Muscle of leg (tissue), 11 donors: ENCODE measurements around the gene LRRC38. TPM values are rescaled to one million over a fixed set of nuclear protein-coding genes. Genes with fewer than 3 reads are reported as not detected.
A peak's percentile ranks its signal among the peaks of the same experiment; 100 is the strongest.

Experiments used
- DNase-seq: peaks from one replicate; pipeline ENCODE4 v3.0.0; 2013
- H3K27ac ChIP-seq: one replicate; pipeline ENCODE4 v1.5.1; 2013; ENCODE audit warnings: mild to moderate bottlenecking, low read length, control low read depth
- H3K27me3 ChIP-seq: one replicate; pipeline ENCODE4 v1.6.1; 2013; ENCODE audit warnings: low read length; ENCODE audit not compliant: control insufficient read depth, insufficient read depth
- H3K36me3 ChIP-seq: one replicate; pipeline ENCODE4 v1.6.1; 2013; ENCODE audit warnings: low read length; ENCODE audit not compliant: control insufficient read depth, insufficient read depth
- H3K4me1 ChIP-seq: one replicate; pipeline ENCODE4 v1.6.1; 2013; ENCODE audit warnings: low read length; ENCODE audit not compliant: control insufficient read depth, insufficient read depth
- H3K4me3 ChIP-seq: one replicate; pipeline ENCODE4 v1.5.1; 2013; ENCODE audit warnings: low read length, control low read depth
- H3K9me3 ChIP-seq: replicated peaks from 2 replicates; pipeline ENCODE4 v1.6.1; 2013; ENCODE audit warnings: low read depth, low read length; ENCODE audit not compliant: control insufficient read depth
- WGBS: methylation state at CpG from one replicate; pipeline ENCODE4 v1.1.5; 2013; ENCODE audit warnings: missing lambda C conversion rate; ENCODE audit not compliant: insufficient coverage; 5-methylcytosine and 5-hydroxymethylcytosine counted together
- polyA plus RNA-seq, 8 donors: library from polyadenylated mRNA; unstranded; fragments of 120-200 nt; gene quantifications; one replicate each; pipeline versions ENCODE4 v1.2.1 to v1.2.3, GENCODE V29; 2013; ENCODE audit warnings: inconsistent platforms in 1 of 8, low replicate concordance in 1 of 8; ENCODE audit not compliant: insufficient read length in 8 of 8, insufficient read depth in 1 of 8
- total RNA-seq: library from RNA; stranded (reverse); fragments of 120-200 nt; gene quantifications from one replicate; pipeline ENCODE4 v1.2.4, GENCODE V29; 2013

Gene LRRC38
- total and polyA plus RNA-seq, 9 donors, result 11.9 to 51.2 (median 29.3) TPM

DNA sequence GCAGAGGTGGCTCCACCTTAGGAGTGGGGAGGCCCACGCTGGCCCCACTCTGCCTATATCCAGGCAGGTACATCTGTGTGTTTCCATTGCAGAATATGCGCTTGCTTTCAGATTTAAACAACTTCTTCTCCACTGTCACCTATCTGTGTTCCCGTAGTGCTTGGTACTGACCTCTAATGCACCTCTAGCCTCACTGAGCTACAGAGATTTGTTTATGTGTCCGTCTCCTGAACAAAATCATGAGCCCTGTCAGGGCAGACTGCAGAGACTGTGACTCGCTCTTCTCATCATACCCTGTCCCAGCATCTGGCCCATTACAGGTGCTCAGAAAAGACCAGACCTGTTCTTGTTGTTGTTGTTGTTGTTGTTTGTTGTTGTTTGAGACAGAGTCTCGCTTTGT lies 14.5 kb upstream of the LRRC38 start:
- no peak for DNase-seq
- no peaks in the 10 kb centered on the region for H3K36me3 ChIP-seq
- H3K27ac ChIP-seq, result no peak overlapping the region
- H3K4me3 ChIP-seq, result no peak overlapping the region
- peaks cover 3% of the 10 kb centered on the region for H3K9me3 ChIP-seq
- no peaks in the 10 kb centered on the region for H3K4me1 ChIP-seq
- H3K27me3 ChIP-seq, result no peaks in the 10 kb centered on the region
- 74% methylated on average over 3 of the region's 6 CpGs for WGBS

DNA sequence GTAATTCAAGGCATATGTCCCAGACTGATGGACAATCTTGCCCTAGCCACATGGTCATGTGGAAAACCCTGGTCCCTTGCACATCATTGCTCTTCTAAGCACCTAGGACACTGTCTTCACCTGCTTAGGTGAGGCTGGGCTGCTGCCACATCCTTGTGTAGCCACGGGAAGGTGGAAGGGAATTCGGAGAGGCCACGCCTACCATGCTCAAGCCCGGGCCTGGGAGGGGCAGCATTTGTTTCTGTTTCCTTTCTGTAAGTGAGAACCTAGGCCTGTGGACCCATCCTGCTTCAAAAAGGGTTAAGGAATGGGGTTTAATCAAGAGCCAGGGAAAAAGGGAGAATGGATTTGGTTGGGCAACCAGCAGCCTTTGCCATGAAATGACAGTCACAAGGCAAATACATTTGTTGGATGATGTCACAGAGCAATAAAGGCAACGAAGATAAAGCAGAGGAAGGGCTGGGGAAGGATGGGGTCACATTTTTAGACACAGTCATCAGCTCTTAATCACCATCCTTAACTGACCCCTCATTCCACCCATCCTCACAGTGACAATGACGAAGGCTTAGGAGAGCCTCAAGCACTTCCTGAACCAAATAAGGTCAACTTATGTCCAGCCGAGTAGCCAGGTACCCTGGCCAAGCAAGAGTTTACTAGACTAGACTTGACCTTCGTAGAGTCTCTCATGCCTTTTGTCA lies 10.1 kb upstream of the LRRC38 start:
- DNase-seq, result no peak
- H3K27ac ChIP-seq, result no peak overlapping the region
- H3K4me1 ChIP-seq, result no peaks in the 10 kb centered on the region
- 45% methylated on average over 6 of the region's 8 CpGs for WGBS
- H3K36me3 ChIP-seq, result no peaks in the 10 kb centered on the region
- H3K4me3 ChIP-seq, result no peak overlapping the region
- peaks cover 6% of the 10 kb centered on the region for H3K9me3 ChIP-seq
- peaks cover 3% of the 10 kb centered on the region for H3K27me3 ChIP-seq

DNA sequence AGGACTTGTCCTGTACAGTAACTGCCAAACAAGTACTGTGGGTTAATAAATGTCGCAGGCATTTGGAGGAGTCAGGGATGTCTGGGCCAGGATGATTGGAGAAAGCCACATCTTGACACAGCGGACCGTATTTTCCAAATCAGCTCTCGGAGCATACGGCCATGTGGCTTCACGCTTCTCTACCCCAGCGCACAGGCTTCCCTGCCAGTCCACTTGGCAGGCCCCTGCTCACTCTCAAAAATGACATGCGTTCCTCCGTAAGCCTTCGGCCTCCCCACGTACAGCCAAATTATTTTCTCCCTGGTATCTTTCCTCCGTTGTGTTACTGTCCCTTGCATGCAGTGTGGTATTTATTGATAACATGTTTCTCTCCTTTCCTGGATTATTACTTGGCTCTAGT lies 7.2 kb upstream of the LRRC38 start:
- Histone ChIP-seq H3K9me3 (peaks cover 3% of the 10 kb centered on the region), H3K27me3 (peaks cover 17% of the 10 kb centered on the region), H3K4me3 (no peak overlapping the region), H3K36me3 (no peaks in the 10 kb centered on the region), H3K27ac (no peak overlapping the region), H3K4me1 (peaks cover 18% of the 10 kb centered on the region)
- WGBS, result 69% methylated on average over 6 of the region's 12 CpGs
- no peak for DNase-seq

DNA sequence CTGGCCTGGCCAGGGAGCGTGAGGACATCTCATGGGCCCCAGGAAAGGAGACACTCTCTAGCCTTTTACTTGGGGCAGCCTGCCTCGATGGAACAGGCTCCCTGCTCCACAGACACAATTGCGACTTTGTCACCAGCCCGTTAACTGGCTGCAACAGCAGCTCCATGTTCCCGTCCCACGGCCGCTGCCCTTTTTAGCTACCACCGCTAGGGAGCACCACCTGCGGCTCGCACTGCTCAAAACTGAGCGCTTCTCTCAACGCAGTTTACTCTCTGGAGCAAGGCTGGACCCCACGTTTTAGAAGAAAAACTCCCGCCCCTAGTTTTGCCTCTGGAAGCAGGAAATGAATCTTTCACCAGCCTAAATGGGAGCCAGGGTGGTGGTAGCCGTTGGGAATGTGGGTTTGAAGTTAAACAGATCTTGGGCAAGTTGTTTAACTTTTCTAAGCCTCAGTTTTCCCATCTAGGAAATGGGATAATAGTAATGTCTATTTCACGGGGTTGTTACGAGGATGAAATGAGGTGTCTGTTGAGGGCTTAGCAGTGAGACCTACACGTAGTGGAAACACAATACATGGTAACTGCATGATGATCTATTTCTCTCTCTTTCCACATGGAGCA lies 3.5 kb upstream of the LRRC38 start:
- peaks cover 42% of the 10 kb centered on the region for H3K4me1 ChIP-seq
- DNase-seq, result no peak
- H3K4me3 ChIP-seq, result no peak overlapping the region
- WGBS, result 5% methylated on average over 12 of the region's 18 CpGs
- H3K9me3 ChIP-seq, result peaks cover 3% of the 10 kb centered on the region
- H3K36me3 ChIP-seq, result no peaks in the 10 kb centered on the region
- peaks cover 46% of the 10 kb centered on the region for H3K27me3 ChIP-seq
- H3K27ac ChIP-seq, result no peak overlapping the region

DNA sequence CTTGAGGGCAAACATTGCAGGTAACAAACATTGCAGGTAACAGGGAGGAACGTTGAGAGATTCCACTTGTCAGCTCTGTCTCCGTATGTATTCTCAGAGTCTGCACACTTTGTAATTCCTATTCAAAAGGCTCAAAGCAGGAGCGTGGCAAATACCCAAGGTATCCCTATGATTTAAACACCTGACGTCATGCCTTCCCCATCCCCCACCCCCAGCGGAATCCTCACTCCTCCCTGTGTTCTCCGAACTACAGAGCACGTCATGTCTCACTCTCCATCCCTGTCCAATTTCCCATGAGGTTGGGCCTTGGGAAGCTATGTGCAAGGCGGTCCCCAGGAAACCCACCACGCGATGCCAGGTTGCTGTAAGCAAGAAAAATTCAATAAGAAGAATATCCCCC lies 2.8 kb upstream of the LRRC38 start:
- H3K27me3 ChIP-seq, result peaks cover 53% of the 10 kb centered on the region
- H3K4me3 ChIP-seq, result no peak overlapping the region
- peaks cover 42% of the 10 kb centered on the region for H3K4me1 ChIP-seq
- H3K27ac ChIP-seq, result no peak overlapping the region
- no peak for DNase-seq
- 28% methylated on average over 7 of the region's 10 CpGs for WGBS
- peaks cover 3% of the 10 kb centered on the region for H3K9me3 ChIP-seq
- no peaks in the 10 kb centered on the region for H3K36me3 ChIP-seq

DNA sequence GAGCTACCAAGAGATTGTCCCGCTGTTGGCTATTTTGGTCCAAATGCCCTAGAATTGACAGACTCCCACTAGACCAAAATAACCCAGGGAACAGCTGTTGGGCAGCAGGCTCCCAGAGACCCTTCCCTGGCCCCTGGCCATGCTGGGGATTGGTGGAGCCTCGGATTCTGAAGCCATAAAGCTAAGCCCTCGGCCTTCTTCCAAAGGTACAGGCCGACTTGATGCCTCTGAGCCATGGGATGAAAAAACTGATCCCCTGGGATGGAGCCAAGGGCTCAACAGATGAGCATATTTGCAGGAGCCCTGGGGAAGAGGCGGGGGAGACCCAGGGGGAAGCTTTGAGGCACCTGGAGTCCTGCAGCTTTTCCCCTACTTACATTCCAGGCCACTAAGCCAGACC lies 1.0 kb upstream of the LRRC38 start:
- H3K27ac ChIP-seq, result peak overlapping the region; percentile 77

DNA sequence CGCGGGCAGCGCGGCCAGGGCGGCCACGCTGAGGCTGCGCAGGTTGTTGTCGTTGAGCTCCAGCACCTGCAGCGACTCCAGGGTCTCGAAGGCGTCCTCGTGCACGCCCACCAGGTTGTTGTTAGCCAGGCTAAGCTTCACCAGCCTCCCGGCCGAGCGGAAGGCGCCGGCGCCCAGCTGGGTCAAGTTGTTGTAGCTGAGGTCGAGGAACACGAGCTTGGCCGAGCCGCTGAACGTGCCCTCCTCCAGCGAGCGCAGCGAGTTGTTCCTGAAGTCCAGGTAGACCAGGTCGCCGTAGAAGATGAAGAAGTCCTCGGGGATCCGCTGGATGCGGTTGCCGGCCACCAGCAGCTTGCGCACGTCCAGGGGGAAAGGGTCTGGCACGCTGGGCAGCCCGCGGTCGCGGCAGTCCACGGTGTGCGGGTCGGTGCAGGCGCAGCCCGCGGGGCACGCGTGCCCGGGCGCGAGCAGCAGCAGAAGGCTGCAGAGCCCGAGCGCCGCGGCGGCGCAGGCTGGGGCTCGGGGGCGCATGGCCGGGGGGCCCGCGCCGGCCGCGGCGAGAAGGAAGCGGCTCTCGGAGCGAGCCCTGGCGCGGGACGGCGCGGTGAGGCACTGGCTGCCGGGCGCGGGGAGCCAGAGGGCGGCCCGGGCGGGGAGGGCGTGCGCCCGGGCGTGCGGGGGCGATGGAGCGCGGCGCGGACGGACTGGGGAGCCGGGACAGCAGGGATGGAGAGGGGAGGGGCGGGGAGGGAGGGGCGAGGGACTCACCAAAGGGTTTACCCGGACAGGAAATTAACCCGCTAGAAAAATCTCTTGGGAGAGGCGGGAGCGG lies 524 bp downstream of the LRRC38 start:
- Histone ChIP-seq H3K9me3 (no peaks in the 10 kb centered on the region), H3K4me3 (peak overlapping the region; percentile 39), H3K36me3 (no peaks in the 10 kb centered on the region), H3K4me1 (peaks cover 45% of the 10 kb centered on the region), H3K27me3 (peaks cover 71% of the 10 kb centered on the region), H3K27ac (peak overlapping the region; percentile 77)
- DNase-seq, result no peak
- WGBS, result under 1% methylated on average over 96 of the region's 98 CpGs

More for the DNA sequence above, 1.0 kb upstream of the LRRC38 start:
- Histone ChIP-seq H3K4me3 (no peak overlapping the region), H3K4me1 (peaks cover 45% of the 10 kb centered on the region), H3K36me3 (no peaks in the 10 kb centered on the region), H3K9me3 (peaks cover 3% of the 10 kb centered on the region), H3K27me3 (peaks cover 66% of the 10 kb centered on the region)
- WGBS, result 23% methylated on average over 3 of the region's 5 CpGs
- DNase-seq, result peak; percentile 81

DNA sequence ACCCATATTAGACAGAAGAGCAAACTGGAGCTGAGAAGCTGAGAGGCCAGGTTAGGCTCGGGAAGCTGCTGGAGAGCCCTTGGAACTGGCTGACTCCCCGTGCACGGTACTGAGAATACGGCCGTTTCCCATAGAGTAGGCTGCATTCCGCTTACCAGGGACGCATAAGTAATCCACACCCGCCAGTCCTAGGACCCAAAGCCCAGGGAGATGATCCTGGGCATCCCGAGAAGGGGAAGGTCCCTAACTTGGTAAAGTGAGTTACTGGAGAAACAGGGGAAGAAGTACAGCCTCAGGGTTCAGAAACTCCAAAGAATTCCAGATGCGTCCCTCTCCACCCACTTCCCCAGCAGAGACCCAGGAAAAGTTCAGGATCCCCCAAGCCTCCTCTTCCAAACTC lies 1.3 kb downstream of the LRRC38 start:
- no peak for DNase-seq
- Histone ChIP-seq H3K36me3 (no peaks in the 10 kb centered on the region), H3K4me1 (peaks cover 38% of the 10 kb centered on the region), H3K4me3 (peak overlapping the region; percentile 39), H3K9me3 (no peaks in the 10 kb centered on the region), H3K27ac (no peak overlapping the region), H3K27me3 (peaks cover 64% of the 10 kb centered on the region)
- WGBS, result 0% methylated on average over 1 of the region's 10 CpGs

DNA sequence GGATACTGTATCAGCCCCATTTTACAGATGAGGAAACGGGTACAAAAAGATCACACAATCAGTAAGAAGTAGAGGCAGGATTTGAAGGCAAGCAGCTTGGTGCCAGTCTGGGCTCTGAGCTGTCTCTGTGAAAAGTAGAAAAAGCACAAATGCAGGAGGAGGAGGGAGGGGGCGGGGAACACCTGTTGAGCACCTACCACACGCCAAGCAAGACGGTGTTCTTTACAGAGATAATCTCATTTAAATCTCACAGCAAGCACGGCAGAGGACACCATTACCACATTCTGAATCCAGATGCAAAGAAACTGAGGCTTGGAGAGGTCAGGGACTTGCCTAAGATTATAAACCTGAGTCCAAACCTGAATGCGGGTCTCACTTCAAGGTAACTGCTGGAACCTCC lies 3.3 kb downstream of the LRRC38 start:
- H3K27me3 ChIP-seq, result peaks cover 58% of the 10 kb centered on the region
- H3K4me3 ChIP-seq, result no peak overlapping the region
- H3K4me1 ChIP-seq, result peaks cover 33% of the 10 kb centered on the region
- H3K36me3 ChIP-seq, result no peaks in the 10 kb centered on the region
- DNase-seq, result no peak
- no peaks in the 10 kb centered on the region for H3K9me3 ChIP-seq
- WGBS, result 23% methylated on average over 2 of the region's 6 CpGs
- H3K27ac ChIP-seq, result no peak overlapping the region

DNA sequence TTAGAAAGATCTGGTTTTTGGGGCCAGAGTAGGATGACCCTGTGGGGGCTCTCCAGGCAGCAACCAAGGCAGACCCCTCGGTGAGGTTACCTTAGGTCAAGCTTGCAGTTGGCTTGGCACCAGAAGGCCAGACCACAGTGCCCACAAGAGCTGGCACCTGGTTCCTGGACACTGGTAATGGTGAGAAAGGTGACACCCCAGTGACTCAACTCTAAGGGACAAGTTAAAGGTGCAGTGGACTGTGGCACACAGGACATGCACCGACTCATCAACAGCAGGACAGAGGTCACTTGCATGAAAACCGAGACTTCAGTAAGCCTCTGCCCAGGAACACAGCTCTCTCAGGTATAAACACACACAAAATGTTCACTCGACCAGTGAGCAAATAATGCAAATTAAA lies 6.7 kb downstream of the LRRC38 start:
- no peak overlapping the region for H3K4me3 ChIP-seq
- peaks cover 29% of the 10 kb centered on the region for H3K27me3 ChIP-seq
- H3K9me3 ChIP-seq, result no peaks in the 10 kb centered on the region
- no peak overlapping the region for H3K27ac ChIP-seq
- peaks cover 18% of the 10 kb centered on the region for H3K4me1 ChIP-seq
- peak; percentile 38 for DNase-seq
- 100% methylated on average over 1 of the region's 4 CpGs for WGBS
- no peaks in the 10 kb centered on the region for H3K36me3 ChIP-seq
